Adipocyte (in vitro differentiated cells): ENCODE results near the gene USP21.

Experiments
- DNase-seq: peaks from one replicate; pipeline ENCODE4 v3.0.0-alpha.2; 2015; ENCODE audit warnings: low read depth
- H3K27me3 ChIP-seq: replicated peaks from 2 replicates; pipeline ENCODE4 v1.7.0; 2013; ENCODE audit warnings: mild to moderate bottlenecking, low read length, moderate library complexity; ENCODE audit not compliant: control insufficient read depth, insufficient read depth
- H3K36me3 ChIP-seq: 2 replicates; pipeline ENCODE4 v1.7.0; 2013; ENCODE audit warnings: low read length, mild to moderate bottlenecking, moderate library complexity; ENCODE audit not compliant: control insufficient read depth, insufficient read depth, severe bottlenecking
- H3K4me1 ChIP-seq: 2 replicates; pipeline ENCODE4 v1.7.0; 2013; ENCODE audit warnings: mild to moderate bottlenecking, low read length, moderate library complexity; ENCODE audit not compliant: control insufficient read depth, insufficient read depth
- H3K4me3 ChIP-seq: 2 replicates; pipeline ENCODE4 v1.7.0; 2013; ENCODE audit warnings: mild to moderate bottlenecking, low read length, moderate library complexity
- H3K9ac ChIP-seq: 2 replicates; pipeline ENCODE4 v1.7.0; 2013; ENCODE audit warnings: mild to moderate bottlenecking, low read length, moderate library complexity
- H3K9me3 ChIP-seq: 2 replicates; pipeline ENCODE4 v1.7.0; 2013; ENCODE audit warnings: mild to moderate bottlenecking, low read length, moderate library complexity; ENCODE audit not compliant: control insufficient read depth

Gene USP21

DNA sequence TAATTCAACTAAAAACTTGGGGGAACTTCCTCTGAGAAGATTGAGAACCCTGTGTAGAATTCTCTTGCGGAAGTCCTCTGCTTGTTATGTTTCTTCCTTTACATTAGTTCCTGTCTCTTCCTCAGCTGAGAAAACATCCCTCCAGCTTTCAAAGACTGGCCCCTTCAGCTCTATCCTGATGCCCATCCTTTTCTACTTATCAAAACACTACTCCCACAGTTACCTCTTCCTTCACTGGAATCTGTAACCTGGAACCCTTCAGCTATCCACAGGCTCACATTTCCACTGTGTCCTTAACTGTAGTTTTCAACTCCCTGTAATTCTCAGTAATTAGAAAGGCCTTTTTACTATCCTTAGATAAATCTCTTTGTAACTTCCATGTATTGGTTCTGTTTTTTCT, 20.9 kb upstream of the USP21 start:
- Histone ChIP-seq H3K4me1 (peaks cover 18% of the 10 kb centered on the region), H3K27me3 (no peaks in the 10 kb centered on the region), H3K36me3 (no peaks in the 10 kb centered on the region), H3K9me3 (no peaks in the 10 kb centered on the region), H3K9ac (peak overlapping the region; percentile 20), H3K4me3 (no peak overlapping the region)
- no peak for DNase-seq

DNA sequence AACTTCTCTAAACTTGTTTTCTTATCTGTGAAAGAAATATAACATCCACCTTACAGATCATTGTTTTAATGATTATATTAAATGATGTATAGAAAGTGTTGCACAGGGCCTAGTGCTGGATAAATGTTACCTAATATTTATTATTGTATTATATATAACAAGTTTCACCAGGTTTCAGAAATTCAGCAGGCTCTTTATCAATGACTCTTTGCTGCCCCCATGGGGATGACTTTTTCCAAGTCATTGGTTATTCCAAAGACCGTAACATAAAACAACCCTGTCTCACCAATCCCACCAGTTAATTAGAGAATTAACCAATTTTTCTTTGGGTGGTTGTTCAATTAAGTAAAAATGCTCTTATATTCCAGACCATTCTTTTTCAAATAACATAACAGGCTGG, 19.5 kb upstream of the USP21 start:
- peaks cover 12% of the 10 kb centered on the region for H3K4me1 ChIP-seq
- no peak overlapping the region for H3K4me3 ChIP-seq
- H3K9ac ChIP-seq: no peak overlapping the region
- H3K9me3 ChIP-seq: no peaks in the 10 kb centered on the region
- peak; percentile 79 for DNase-seq
- no peaks in the 10 kb centered on the region for H3K27me3 ChIP-seq
- H3K36me3 ChIP-seq: no peaks in the 10 kb centered on the region

DNA sequence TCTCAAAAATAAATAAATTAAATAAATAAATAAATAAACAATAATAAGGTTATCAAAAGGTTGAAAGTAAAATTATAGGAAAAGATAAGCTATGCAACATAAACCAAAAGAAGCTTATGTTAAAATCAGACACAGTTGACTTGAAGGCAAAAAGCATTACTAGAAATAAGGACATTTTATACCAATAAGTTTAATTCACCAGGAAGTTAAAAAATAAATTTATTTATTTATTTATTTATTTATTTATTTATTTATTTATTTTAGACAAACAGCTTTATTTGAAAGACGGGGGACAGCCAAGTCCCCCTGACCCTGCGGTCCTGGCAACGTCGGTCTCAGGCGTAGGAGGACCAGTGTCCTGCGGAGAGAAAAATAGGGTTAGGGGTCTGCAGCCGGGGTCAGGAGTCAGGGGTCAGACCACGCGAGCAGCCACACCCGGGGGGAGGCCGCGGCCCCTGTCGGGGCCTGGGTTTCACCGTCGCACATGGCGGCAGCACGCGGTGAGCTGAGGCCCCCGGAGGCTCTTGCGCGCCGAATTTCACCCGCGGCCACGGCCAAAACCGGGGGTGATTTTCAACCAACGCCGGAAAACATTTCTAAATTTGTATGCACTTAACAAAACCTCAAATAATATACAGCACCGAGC, 18.4 kb upstream of the USP21 start:
- H3K9ac ChIP-seq: no peak overlapping the region
- no peaks in the 10 kb centered on the region for H3K36me3 ChIP-seq
- DNase-seq: no peak
- no peaks in the 10 kb centered on the region for H3K9me3 ChIP-seq
- H3K4me3 ChIP-seq: no peak overlapping the region
- H3K4me1 ChIP-seq: peaks cover 12% of the 10 kb centered on the region
- H3K27me3 ChIP-seq: no peaks in the 10 kb centered on the region

DNA sequence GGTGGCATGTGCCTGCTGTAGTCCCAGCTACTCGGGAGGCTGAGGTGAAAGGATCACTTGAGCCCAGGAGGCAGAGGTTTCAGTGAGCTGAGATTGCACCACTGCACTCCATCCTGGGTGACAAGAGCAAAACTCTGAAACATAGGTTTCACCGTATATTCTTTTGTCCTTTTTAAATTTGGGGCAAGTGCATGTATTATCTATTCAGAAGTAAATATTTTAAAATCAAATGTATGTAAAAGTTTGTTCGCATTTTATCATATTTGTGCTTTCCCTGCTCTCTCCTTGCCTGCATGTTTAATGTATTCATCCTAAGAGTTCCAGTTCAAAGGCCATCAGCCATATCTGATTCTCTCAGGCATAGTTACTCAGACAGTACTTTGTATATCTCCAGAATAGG, 13.5 kb upstream of the USP21 start:
- H3K9me3 ChIP-seq: no peaks in the 10 kb centered on the region
- no peaks in the 10 kb centered on the region for H3K4me1 ChIP-seq
- H3K4me3 ChIP-seq: no peak overlapping the region

GRCh38 chr1:161153176-161153575, 6.1 kb upstream of the USP21 start:
- Histone ChIP-seq H3K36me3 (peaks cover 12% of the 10 kb centered on the region), H3K4me1 (peaks cover 4% of the 10 kb centered on the region), H3K4me3 (peak overlapping the region; percentile 98), H3K9ac (peak overlapping the region; percentile 98), H3K27me3 (no peaks in the 10 kb centered on the region), H3K9me3 (no peaks in the 10 kb centered on the region)
- DNase-seq: no peak

More for the DNA sequence above, 13.5 kb upstream of the USP21 start:
- DNase-seq: no peak
- Histone ChIP-seq H3K9ac (no peak overlapping the region), H3K36me3 (no peaks in the 10 kb centered on the region), H3K27me3 (no peaks in the 10 kb centered on the region)

- peak; percentile 92 for DNase-seq
Observed at GRCh38 chr1:161153682-161154337, 5.5 kb upstream of the USP21 start, which contains the start of gene UFC1. UFC1 (plus strand) TSS chr1:161153978; CDS start chr1:161153998, 20 bp downstream.

DNA sequence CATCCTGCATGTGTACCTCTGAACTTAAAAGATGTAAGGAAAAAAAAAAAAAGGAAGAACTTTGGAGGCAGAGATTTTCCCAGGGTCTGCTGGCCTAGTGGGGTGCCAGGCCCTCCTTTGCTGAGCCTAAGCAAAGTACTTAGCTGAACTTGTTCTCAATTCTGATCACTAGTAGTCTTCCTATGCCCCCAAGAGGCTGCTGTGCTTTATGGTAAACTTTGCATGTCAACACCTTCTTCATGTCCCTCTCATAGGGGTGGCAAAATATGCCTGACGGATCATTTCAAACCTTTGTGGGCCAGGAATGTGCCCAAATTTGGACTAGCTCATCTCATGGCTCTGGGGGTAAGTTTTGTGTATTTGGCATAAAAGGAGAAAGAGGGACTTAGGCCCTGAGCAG, 1.4 kb upstream of the USP21 start:
- H3K4me1 ChIP-seq: peaks cover 22% of the 10 kb centered on the region
- H3K4me3 ChIP-seq: no peak overlapping the region
- H3K9ac ChIP-seq: no peak overlapping the region
- peaks cover 29% of the 10 kb centered on the region for H3K36me3 ChIP-seq
- no peaks in the 10 kb centered on the region for H3K9me3 ChIP-seq
- no peaks in the 10 kb centered on the region for H3K27me3 ChIP-seq
- no peak for DNase-seq

More at GRCh38 chr1:161153682-161154337, 5.5 kb upstream of the USP21 start, which contains the start of gene UFC1:
- Histone ChIP-seq H3K4me3 (peak within 1 kb of the TSS; percentile 98), H3K36me3 (peaks cover 18% of the 10 kb centered on the region), H3K9me3 (no peaks in the 10 kb centered on the region), H3K4me1 (peaks cover 8% of the 10 kb centered on the region), H3K27me3 (no peaks in the 10 kb centered on the region), H3K9ac (peak within 1 kb of the TSS; percentile 98)

DNA sequence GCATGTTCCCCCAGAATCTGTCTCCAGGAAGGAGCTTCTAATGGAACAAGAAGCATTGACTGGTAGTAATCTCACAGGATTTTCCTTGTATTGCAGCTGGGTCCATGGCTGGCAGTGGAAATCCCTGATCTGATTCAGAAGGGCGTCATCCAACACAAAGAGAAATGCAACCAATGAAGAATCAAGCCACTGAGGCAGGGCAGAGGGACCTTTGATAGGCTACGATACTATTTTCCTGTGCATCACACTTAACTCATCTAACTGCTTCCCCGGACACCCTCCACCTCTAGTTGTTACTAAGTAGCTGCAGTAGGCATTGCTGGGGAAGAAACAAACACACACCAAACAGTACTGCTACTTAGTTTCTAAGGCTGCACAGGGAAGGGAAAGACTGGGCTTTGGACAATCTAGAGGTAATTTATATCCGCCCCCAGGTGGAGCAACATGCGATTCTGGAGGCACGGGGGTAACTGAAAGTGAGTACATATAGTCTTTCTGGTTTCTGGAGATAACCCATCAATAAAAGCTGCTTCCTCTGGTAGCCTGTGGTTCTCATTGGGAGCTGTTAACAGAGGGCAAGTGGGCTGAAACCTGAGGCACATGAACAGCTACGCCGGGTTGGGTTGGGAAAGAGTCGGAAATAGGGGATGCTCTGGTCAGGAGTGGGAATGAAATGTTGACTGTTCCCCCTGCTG, 837 bp upstream of the USP21 start:
- peaks cover 35% of the 10 kb centered on the region for H3K36me3 ChIP-seq
- no peaks in the 10 kb centered on the region for H3K27me3 ChIP-seq
- H3K9ac ChIP-seq: peak overlapping the region; percentile 90
- peaks cover 18% of the 10 kb centered on the region for H3K4me1 ChIP-seq
- DNase-seq: no peak
- peak overlapping the region; percentile 90 for H3K4me3 ChIP-seq
- H3K9me3 ChIP-seq: no peaks in the 10 kb centered on the region

DNA sequence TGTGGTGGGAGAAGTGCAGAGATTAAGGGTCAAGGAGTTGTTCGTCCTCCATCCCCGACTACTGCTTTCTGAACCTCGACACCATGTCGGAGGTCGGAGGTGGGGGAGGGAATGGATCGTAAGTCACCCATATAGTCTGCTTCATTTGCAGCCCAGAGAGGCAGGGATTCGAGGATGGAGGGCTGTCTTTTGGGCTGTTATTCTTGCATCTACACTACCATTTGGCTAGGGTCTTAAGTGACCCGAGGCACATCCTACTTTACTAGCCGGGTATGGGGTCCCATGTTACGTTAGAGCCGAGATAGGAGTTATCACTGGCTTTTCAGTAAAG, 578 bp downstream of the USP21 start:
- Histone ChIP-seq H3K36me3 (peaks cover 43% of the 10 kb centered on the region), H3K4me3 (peak overlapping the region; percentile 90), H3K9me3 (no peaks in the 10 kb centered on the region), H3K4me1 (peaks cover 18% of the 10 kb centered on the region), H3K27me3 (no peaks in the 10 kb centered on the region), H3K9ac (peak overlapping the region; percentile 90)
- no peak for DNase-seq

GRCh38 chr1:161160671-161161145, 1.4 kb downstream of the USP21 start:
- Histone ChIP-seq H3K36me3 (peaks cover 45% of the 10 kb centered on the region), H3K4me3 (no peak overlapping the region)
- DNase-seq: no peak

DNA sequence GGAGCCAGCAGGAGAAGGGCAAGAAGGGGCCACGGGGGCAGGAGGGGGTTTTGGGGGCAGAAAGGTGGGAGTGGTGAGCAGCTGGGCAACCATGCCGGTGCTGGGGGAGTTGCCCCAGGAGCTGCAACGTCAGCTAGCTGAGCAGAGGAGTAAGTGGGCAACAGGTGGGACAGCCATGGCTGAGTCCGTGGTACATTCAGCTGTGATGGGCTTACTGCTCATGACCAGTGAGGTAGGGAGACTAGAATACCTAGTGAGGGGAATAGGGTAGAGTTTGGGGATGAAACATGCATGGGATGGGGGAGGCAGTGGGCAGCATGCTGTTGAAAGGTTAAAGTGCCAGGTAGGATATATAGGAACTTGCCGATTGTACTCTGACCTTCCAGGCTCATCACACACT, 2.4 kb downstream of the USP21 start:
- peaks cover 45% of the 10 kb centered on the region for H3K36me3 ChIP-seq
- no peak overlapping the region for H3K9ac ChIP-seq
- H3K27me3 ChIP-seq: no peaks in the 10 kb centered on the region
- H3K9me3 ChIP-seq: no peaks in the 10 kb centered on the region
- DNase-seq: no peak
- peaks cover 26% of the 10 kb centered on the region for H3K4me1 ChIP-seq
- H3K4me3 ChIP-seq: no peak overlapping the region

More at GRCh38 chr1:161160671-161161145, 1.4 kb downstream of the USP21 start:
- Histone ChIP-seq H3K9ac (no peak overlapping the region), H3K27me3 (no peaks in the 10 kb centered on the region), H3K4me1 (peaks cover 23% of the 10 kb centered on the region), H3K9me3 (no peaks in the 10 kb centered on the region)
